ENCODE measurements around the gene MYL9.

The MYL9 gene

GRCh38 chr20:36541227-36541767 lies at the start of gene MYL9:
TSS of gene MYL9 (plus strand) at chr20:36541519. CDS start at chr20:36544885, 3,366 bp downstream.
- Histone ChIP-seq H3K4me3 (ENCODE audit: low read depth, low read length) (peak within 1 kb of the TSS; percentile 64), H3K36me3 (ENCODE audit: control insufficient read depth, insufficient read depth, low read length) (peaks cover 4% of the 10 kb centered on the region), H3K4me1 (ENCODE audit: control insufficient read depth, insufficient read depth, low read length) (peaks cover 13% of the 10 kb centered on the region), H3K9me3 (ENCODE audit: control insufficient read depth, insufficient read depth, low read length) (no peaks in the 10 kb centered on the region), H3K27me3 (ENCODE audit: control insufficient read depth, insufficient read depth, low read length) (no peaks in the 10 kb centered on the region), H3K9ac (ENCODE audit: low read depth, low read length) (peak within 1 kb of the TSS; percentile 54)

- Histone ChIP-seq H3K9ac (ENCODE audit: low read depth, low read length) (peak overlapping the region; percentile 65), H3K36me3 (ENCODE audit: control insufficient read depth, insufficient read depth, low read length) (peaks cover 12% of the 10 kb centered on the region), H3K4me1 (ENCODE audit: control insufficient read depth, insufficient read depth, low read length) (no peaks in the 10 kb centered on the region), H3K27me3 (ENCODE audit: control insufficient read depth, insufficient read depth, low read length) (no peaks in the 10 kb centered on the region), H3K9me3 (ENCODE audit: control insufficient read depth, insufficient read depth, low read length) (no peaks in the 10 kb centered on the region), H3K4me3 (ENCODE audit: low read depth, low read length) (no peak overlapping the region)
These were observed 49.3 kb upstream of the MYL9 start for GRCh38 chr20:36491901-36492617.

GRCh38 chr20:36493051-36493800 lies 48.1 kb upstream of the MYL9 start:
- Histone ChIP-seq H3K4me1 (ENCODE audit: control insufficient read depth, insufficient read depth, low read length) (no peaks in the 10 kb centered on the region), H3K27me3 (ENCODE audit: control insufficient read depth, insufficient read depth, low read length) (no peaks in the 10 kb centered on the region), H3K36me3 (ENCODE audit: control insufficient read depth, insufficient read depth, low read length) (peaks cover 19% of the 10 kb centered on the region), H3K9ac (ENCODE audit: low read depth, low read length) (peak overlapping the region; percentile 24), H3K9me3 (ENCODE audit: control insufficient read depth, insufficient read depth, low read length) (no peaks in the 10 kb centered on the region), H3K4me3 (ENCODE audit: low read depth, low read length) (no peak overlapping the region)

GRCh38 chr20:36493801-36494114 lies 47.6 kb upstream of the MYL9 start:
- Histone ChIP-seq H3K4me3 (ENCODE audit: low read depth, low read length) (no peak overlapping the region), H3K4me1 (ENCODE audit: control insufficient read depth, insufficient read depth, low read length) (no peaks in the 10 kb centered on the region), H3K9me3 (ENCODE audit: control insufficient read depth, insufficient read depth, low read length) (no peaks in the 10 kb centered on the region), H3K27me3 (ENCODE audit: control insufficient read depth, insufficient read depth, low read length) (no peaks in the 10 kb centered on the region), H3K36me3 (ENCODE audit: control insufficient read depth, insufficient read depth, low read length) (peaks cover 23% of the 10 kb centered on the region), H3K9ac (ENCODE audit: low read depth, low read length) (peak overlapping the region; percentile 24)

GRCh38 chr20:36496707-36497669 lies 44.3 kb upstream of the MYL9 start:
- H3K9ac ChIP-seq (ENCODE audit: low read depth, low read length), result no peak overlapping the region
- H3K9me3 ChIP-seq (ENCODE audit: control insufficient read depth, insufficient read depth, low read length), result no peaks in the 10 kb centered on the region
- H3K4me1 ChIP-seq (ENCODE audit: control insufficient read depth, insufficient read depth, low read length), result no peaks in the 10 kb centered on the region
- no peak overlapping the region for H3K4me3 ChIP-seq (ENCODE audit: low read depth, low read length)
- H3K36me3 ChIP-seq (ENCODE audit: control insufficient read depth, insufficient read depth, low read length), result peaks cover 33% of the 10 kb centered on the region
- H3K27me3 ChIP-seq (ENCODE audit: control insufficient read depth, insufficient read depth, low read length), result no peaks in the 10 kb centered on the region

- no peaks in the 10 kb centered on the region for H3K9me3 ChIP-seq (ENCODE audit: control insufficient read depth, insufficient read depth, low read length)
- H3K36me3 ChIP-seq (ENCODE audit: control insufficient read depth, insufficient read depth, low read length), result peaks cover 33% of the 10 kb centered on the region
- H3K4me3 ChIP-seq (ENCODE audit: low read depth, low read length), result no peak overlapping the region
- no peak overlapping the region for H3K9ac ChIP-seq (ENCODE audit: low read depth, low read length)
- H3K4me1 ChIP-seq (ENCODE audit: control insufficient read depth, insufficient read depth, low read length), result no peaks in the 10 kb centered on the region
- no peaks in the 10 kb centered on the region for H3K27me3 ChIP-seq (ENCODE audit: control insufficient read depth, insufficient read depth, low read length)
These were observed 43.5 kb upstream of the MYL9 start for GRCh38 chr20:36497856-36498255.

GRCh38 chr20:36498386-36499179 lies 42.7 kb upstream of the MYL9 start:
- Histone ChIP-seq H3K36me3 (ENCODE audit: control insufficient read depth, insufficient read depth, low read length) (peaks cover 33% of the 10 kb centered on the region), H3K4me3 (ENCODE audit: low read depth, low read length) (no peak overlapping the region)

GRCh38 chr20:36499211-36499610 lies 42.1 kb upstream of the MYL9 start:
- Histone ChIP-seq H3K9me3 (ENCODE audit: control insufficient read depth, insufficient read depth, low read length) (no peaks in the 10 kb centered on the region), H3K4me3 (ENCODE audit: low read depth, low read length) (no peak overlapping the region), H3K9ac (ENCODE audit: low read depth, low read length) (no peak overlapping the region), H3K36me3 (ENCODE audit: control insufficient read depth, insufficient read depth, low read length) (peaks cover 31% of the 10 kb centered on the region), H3K27me3 (ENCODE audit: control insufficient read depth, insufficient read depth, low read length) (no peaks in the 10 kb centered on the region), H3K4me1 (ENCODE audit: control insufficient read depth, insufficient read depth, low read length) (no peaks in the 10 kb centered on the region)

More at GRCh38 chr20:36498386-36499179, 42.7 kb upstream of the MYL9 start:
- H3K4me1 ChIP-seq (ENCODE audit: control insufficient read depth, insufficient read depth, low read length), result no peaks in the 10 kb centered on the region
- H3K9me3 ChIP-seq (ENCODE audit: control insufficient read depth, insufficient read depth, low read length), result no peaks in the 10 kb centered on the region
- no peaks in the 10 kb centered on the region for H3K27me3 ChIP-seq (ENCODE audit: control insufficient read depth, insufficient read depth, low read length)
- H3K9ac ChIP-seq (ENCODE audit: low read depth, low read length), result no peak overlapping the region

- Histone ChIP-seq H3K4me1 (ENCODE audit: control insufficient read depth, insufficient read depth, low read length) (no peaks in the 10 kb centered on the region), H3K27me3 (ENCODE audit: control insufficient read depth, insufficient read depth, low read length) (no peaks in the 10 kb centered on the region), H3K36me3 (ENCODE audit: control insufficient read depth, insufficient read depth, low read length) (peaks cover 31% of the 10 kb centered on the region), H3K9ac (ENCODE audit: low read depth, low read length) (no peak overlapping the region), H3K9me3 (ENCODE audit: control insufficient read depth, insufficient read depth, low read length) (no peaks in the 10 kb centered on the region), H3K4me3 (ENCODE audit: low read depth, low read length) (no peak overlapping the region)
These were observed 41.4 kb upstream of the MYL9 start for GRCh38 chr20:36499723-36500501.

- H3K4me1 ChIP-seq (ENCODE audit: control insufficient read depth, insufficient read depth, low read length), result no peaks in the 10 kb centered on the region
- peaks cover 27% of the 10 kb centered on the region for H3K36me3 ChIP-seq (ENCODE audit: control insufficient read depth, insufficient read depth, low read length)
These were observed 39.8 kb upstream of the MYL9 start for GRCh38 chr20:36501367-36502006.

More at GRCh38 chr20:36501367-36502006, 39.8 kb upstream of the MYL9 start:
- Histone ChIP-seq H3K9me3 (ENCODE audit: control insufficient read depth, insufficient read depth, low read length) (no peaks in the 10 kb centered on the region), H3K27me3 (ENCODE audit: control insufficient read depth, insufficient read depth, low read length) (no peaks in the 10 kb centered on the region), H3K4me3 (ENCODE audit: low read depth, low read length) (no peak overlapping the region), H3K9ac (ENCODE audit: low read depth, low read length) (no peak overlapping the region)

All from iPS-15b (cell line).